ENCODE results near the gene SIRT7.

- TF ChIP-seq, protein P1, sequence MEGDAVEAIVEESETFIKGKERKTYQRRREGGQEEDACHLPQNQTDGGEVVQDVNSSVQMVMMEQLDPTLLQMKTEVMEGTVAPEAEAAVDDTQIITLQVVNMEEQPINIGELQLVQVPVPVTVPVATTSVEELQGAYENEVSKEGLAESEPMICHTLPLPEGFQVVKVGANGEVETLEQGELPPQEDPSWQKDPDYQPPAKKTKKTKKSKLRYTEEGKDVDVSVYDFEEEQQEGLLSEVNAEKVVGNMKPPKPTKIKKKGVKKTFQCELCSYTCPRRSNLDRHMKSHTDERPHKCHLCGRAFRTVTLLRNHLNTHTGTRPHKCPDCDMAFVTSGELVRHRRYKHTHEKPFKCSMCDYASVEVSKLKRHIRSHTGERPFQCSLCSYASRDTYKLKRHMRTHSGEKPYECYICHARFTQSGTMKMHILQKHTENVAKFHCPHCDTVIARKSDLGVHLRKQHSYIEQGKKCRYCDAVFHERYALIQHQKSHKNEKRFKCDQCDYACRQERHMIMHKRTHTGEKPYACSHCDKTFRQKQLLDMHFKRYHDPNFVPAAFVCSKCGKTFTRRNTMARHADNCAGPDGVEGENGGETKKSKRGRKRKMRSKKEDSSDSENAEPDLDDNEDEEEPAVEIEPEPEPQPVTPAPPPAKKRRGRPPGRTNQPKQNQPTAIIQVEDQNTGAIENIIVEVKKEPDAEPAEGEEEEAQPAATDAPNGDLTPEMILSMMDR (IDR thresholded peaks at IDR 0.05; ENCODE audit: poor library complexity, severe bottlenecking), result no peak
- TF ChIP-seq POLR2AphosphoS5 (IDR thresholded peaks at IDR 0.05), result no peak
- no peak for TF ChIP-seq TAF1 (IDR thresholded peaks at IDR 0.05; ENCODE audit: low read depth)
Measured at GRCh38 chr17:81947189-81947588, 29.2 kb upstream of the SIRT7 start, which contains the start of gene MYADML2.
